HEK293 (cell line): ENCODE results near the gene SBK1.
"Not testable (repeated sequence)": the region's sequence is repeated elsewhere in the genome, so short reads cannot be mapped to it uniquely, and the experiment has no call there.

Experiments
- ATF2 ChIP-seq: fragments of 450-650 bp; formaldehyde crosslinking; IDR thresholded peaks from 2 replicates; pipeline ENCODE4 v1.5.1; 2016; ENCODE audit warnings: missing biosample characterization, missing genetic modification characterization, low read depth
- CTCF ChIP-seq: fragments of 450-650 bp; formaldehyde crosslinking; IDR thresholded peaks from 2 replicates; pipeline ENCODE4 v1.5.1; 2016; ENCODE audit warnings: missing biosample characterization, missing genetic modification characterization
- PBX3 ChIP-seq: sonication (generic); formaldehyde crosslinking; IDR thresholded peaks from 2 replicates; pipeline ENCODE4 v1.8.1; 2022; ENCODE audit warnings: mild to moderate bottlenecking, moderate library complexity, missing genetic modification reagents
- TCF7L2 ChIP-seq: IDR thresholded peaks from 2 replicates; pipeline ENCODE4 v1.6.1; 2011; ENCODE audit warnings: low read depth, mild to moderate bottlenecking, inconsistent platforms, low read length, moderate library complexity, borderline replicate concordance
- YY1 ChIP-seq: fragments of 450-650 bp; formaldehyde crosslinking; IDR thresholded peaks from 2 replicates; pipeline ENCODE4 v1.5.1; 2018; ENCODE audit warnings: missing biosample characterization, missing genetic modification characterization
- ZBTB7A ChIP-seq: fragments of 450-650 bp; formaldehyde crosslinking; IDR thresholded peaks from 2 replicates; pipeline ENCODE4 v1.5.1; 2016; ENCODE audit warnings: low read depth, missing biosample characterization, missing genetic modification characterization
- ZNF16 ChIP-seq: fragments of 450-650 bp; formaldehyde crosslinking; IDR thresholded peaks from 2 replicates; pipeline ENCODE4 v1.5.1; 2016; ENCODE audit warnings: low read depth, missing biosample characterization, missing genetic modification characterization
- ZNF214 ChIP-seq: fragments of 450-650 bp; formaldehyde crosslinking; IDR thresholded peaks from 2 replicates; pipeline ENCODE4 v1.5.1; 2017; ENCODE audit warnings: missing biosample characterization, mild to moderate bottlenecking, missing genetic modification characterization, borderline replicate concordance
- ZNF24 ChIP-seq: fragments of 450-650 bp; formaldehyde crosslinking; IDR thresholded peaks from 2 replicates; pipeline ENCODE4 v1.5.1; 2016; ENCODE audit warnings: missing biosample characterization, missing genetic modification characterization
- ZNF248 ChIP-seq: fragments of 450-650 bp; formaldehyde crosslinking; IDR thresholded peaks from 2 replicates; pipeline ENCODE4 v1.5.1; 2017; ENCODE audit warnings: missing biosample characterization, missing genetic modification characterization
- ZNF621 ChIP-seq: fragments of 450-650 bp; formaldehyde crosslinking; IDR thresholded peaks from 2 replicates; pipeline ENCODE4 v1.5.1; 2017; ENCODE audit warnings: missing biosample characterization, missing genetic modification characterization
- TF ChIP-seq, protein P1 (sequence below): fragments of 450-650 bp; IDR thresholded peaks from 2 replicates; pipeline ENCODE4 v1.5.1; 2018; ENCODE audit warnings: missing biosample characterization, mild to moderate bottlenecking, missing genetic modification characterization

GRCh38 chr16:28332632-28333031 lies 40.3 kb downstream of the SBK1 start:
- TF ChIP-seq ZNF16 (tag by site-specific recombination); ZNF248 (tag by site-specific recombination); CTCF (tag by site-specific recombination); ZBTB7A (tag by site-specific recombination); TCF7L2; ZNF24; PBX3 (CRISPR knock-in tag); ATF2 (tag by site-specific recombination); ZNF214 (tag by site-specific recombination); YY1; ZNF621: not testable (repeated sequence)
- TF ChIP-seq, protein P1, sequence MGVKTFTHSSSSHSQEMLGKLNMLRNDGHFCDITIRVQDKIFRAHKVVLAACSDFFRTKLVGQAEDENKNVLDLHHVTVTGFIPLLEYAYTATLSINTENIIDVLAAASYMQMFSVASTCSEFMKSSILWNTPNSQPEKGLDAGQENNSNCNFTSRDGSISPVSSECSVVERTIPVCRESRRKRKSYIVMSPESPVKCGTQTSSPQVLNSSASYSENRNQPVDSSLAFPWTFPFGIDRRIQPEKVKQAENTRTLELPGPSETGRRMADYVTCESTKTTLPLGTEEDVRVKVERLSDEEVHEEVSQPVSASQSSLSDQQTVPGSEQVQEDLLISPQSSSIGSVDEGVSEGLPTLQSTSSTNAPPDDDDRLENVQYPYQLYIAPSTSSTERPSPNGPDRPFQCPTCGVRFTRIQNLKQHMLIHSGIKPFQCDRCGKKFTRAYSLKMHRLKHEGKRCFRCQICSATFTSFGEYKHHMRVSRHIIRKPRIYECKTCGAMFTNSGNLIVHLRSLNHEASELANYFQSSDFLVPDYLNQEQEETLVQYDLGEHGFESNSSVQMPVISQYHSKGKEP, result not testable (repeated sequence)
